Hepatocyte (in vitro differentiated cells): ENCODE results near the gene KCNMB1. TPM values are rescaled to one million over a fixed set of nuclear protein-coding genes. Genes with fewer than 3 reads are reported as not detected.

Experiments used
- DNase-seq: peaks from one replicate; pipeline ENCODE4 v3.0.0-alpha.2; 2016; ENCODE audit warnings: low spot score
- H2AFZ ChIP-seq: fragments of 200-600 bp; sonication (generic); 2 replicates; pipeline ENCODE4 v1.6.0; 2016; ENCODE audit warnings: antibody characterized with exemption, mild to moderate bottlenecking
- H3K27ac ChIP-seq: fragments of 200-600 bp; sonication (generic); 2 replicates; pipeline ENCODE4 v1.5.1; 2016; ENCODE audit warnings: mild to moderate bottlenecking
- H3K27me3 ChIP-seq: fragments of 200-600 bp; sonication (generic); 2 replicates; pipeline ENCODE4 v1.6.1; 2016
- H3K36me3 ChIP-seq: fragments of 200-600 bp; sonication (generic); replicated peaks from 2 replicates; pipeline ENCODE4 v1.5.1; 2016; ENCODE audit warnings: low read depth; ENCODE audit not compliant: insufficient read depth
- H3K4me1 ChIP-seq: fragments of 200-600 bp; sonication (generic); 2 replicates; pipeline ENCODE4 v1.5.1; 2016; ENCODE audit warnings: mild to moderate bottlenecking, moderate library complexity; ENCODE audit not compliant: insufficient read depth
- H3K4me2 ChIP-seq: fragments of 200-600 bp; sonication (generic); 2 replicates; pipeline ENCODE4 v1.6.0; 2016
- H3K4me3 ChIP-seq: fragments of 200-600 bp; sonication (generic); 2 replicates; pipeline ENCODE4 v1.5.1; 2016; ENCODE audit warnings: mild to moderate bottlenecking
- H3K79me2 ChIP-seq: fragments of 200-600 bp; sonication (generic); 2 replicates; pipeline ENCODE4 v1.6.0; 2017; ENCODE audit warnings: mild to moderate bottlenecking
- H3K9me2 ChIP-seq: fragments of 200-600 bp; sonication (generic); replicated peaks from 2 replicates; pipeline ENCODE4 v1.6.0; 2017; ENCODE audit warnings: mild to moderate bottlenecking; ENCODE audit not compliant: insufficient read depth
- H3K9me3 ChIP-seq: fragments of 200-600 bp; sonication (generic); 2 replicates; pipeline ENCODE4 v1.5.1; 2016; ENCODE audit warnings: low read depth, mild to moderate bottlenecking
- H4K20me1 ChIP-seq: fragments of 200-600 bp; sonication (generic); 2 replicates; pipeline ENCODE4 v1.6.0; 2016; ENCODE audit warnings: mild to moderate bottlenecking; ENCODE audit not compliant: insufficient read depth, poor library complexity, severe bottlenecking
- CTCF ChIP-seq: fragments of 200-600 bp; sonication (generic); IDR thresholded peaks from 2 replicates; pipeline ENCODE4 v1.5.1; 2016; ENCODE audit warnings: antibody characterized with exemption, mild to moderate bottlenecking; ENCODE audit not compliant: poor library complexity
- EZH2 ChIP-seq: fragments of 200-600 bp; sonication (generic); IDR thresholded peaks from 2 replicates; pipeline ENCODE4 v1.6.1; 2016; ENCODE audit warnings: antibody characterized with exemption, mild to moderate bottlenecking, borderline replicate concordance
- EZH2phosphoT487 ChIP-seq: fragments of 200-600 bp; sonication (generic); IDR thresholded peaks from one replicate; pipeline ENCODE4 v1.6.1; 2018; ENCODE audit warnings: antibody characterized with exemption, mild to moderate bottlenecking, low read depth, moderate library complexity; ENCODE audit not compliant: unreplicated experiment, severe bottlenecking
- WGBS: methylation state at CpG from one replicate; pipeline ENCODE4 v1.1.6; 2016; ENCODE audit warnings: low lambda C conversion rate; ENCODE audit errors: missing lambda C conversion rate; 5-methylcytosine and 5-hydroxymethylcytosine counted together
- polyA plus RNA-seq: library from polyadenylated mRNA; unstranded; fragments of >200 nt; fragmentation: Nextera tagmentation; extraction: Ambion mirVana; gene quantifications from 2 replicates; pipeline ENCODE4 v1.2.1, GENCODE V29; 2016
- total RNA-seq: library from RNA; depleted of rRNA; stranded (reverse); fragments of >200 nt; gene quantifications from 2 replicates; pipeline ENCODE4 v1.2.3, GENCODE V29; 2014

KCNMB1 gene
- total and polyA plus RNA-seq, 2 experiments from 2014 or later, result 0.07 to 0.19 TPM

DNA sequence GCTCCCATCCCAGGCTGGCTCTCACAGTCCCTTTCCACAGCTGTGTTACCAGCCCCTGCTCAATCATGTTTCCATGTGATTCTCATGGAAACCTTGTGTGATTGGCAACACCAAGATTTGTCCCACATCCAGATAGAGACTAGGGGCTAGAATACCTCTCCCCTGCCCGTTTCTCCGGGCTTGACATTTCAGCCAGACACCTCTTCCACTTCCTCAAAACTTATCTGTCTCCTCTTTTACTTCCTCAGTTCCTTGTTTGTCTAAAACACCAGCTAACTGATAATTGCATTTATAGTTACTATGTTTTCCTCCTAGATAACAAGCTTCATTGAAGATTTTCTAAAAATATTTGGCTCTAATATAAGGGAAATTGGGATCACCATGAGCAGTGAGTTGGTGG lies 16.6 kb upstream of the KCNMB1 start:
- Histone ChIP-seq H2AFZ (no peak overlapping the region), H3K4me3 (no peak overlapping the region), H3K9me3 (no peaks in the 10 kb centered on the region), H4K20me1 (no peaks in the 10 kb centered on the region), H3K4me1 (no peaks in the 10 kb centered on the region), H3K9me2 (no peaks in the 10 kb centered on the region), H3K36me3 (no peaks in the 10 kb centered on the region), H3K79me2 (no peaks in the 10 kb centered on the region), H3K27ac (no peak overlapping the region), H3K4me2 (no peak overlapping the region), H3K27me3 (peaks cover 11% of the 10 kb centered on the region)
- no peak for DNase-seq
- WGBS, result 78% methylated on average over 2 of the region's 2 CpGs
- TF ChIP-seq EZH2phosphoT487 (no peak), CTCF (no peak), EZH2 (no peak)

- WGBS, result 67% methylated on average over 2 of the region's 2 CpGs
- Histone ChIP-seq H3K4me3 (no peak overlapping the region), H4K20me1 (no peaks in the 10 kb centered on the region), H3K4me1 (no peaks in the 10 kb centered on the region), H2AFZ (no peak overlapping the region), H3K27me3 (peaks cover 11% of the 10 kb centered on the region), H3K9me3 (no peaks in the 10 kb centered on the region), H3K9me2 (no peaks in the 10 kb centered on the region), H3K27ac (no peak overlapping the region), H3K79me2 (no peaks in the 10 kb centered on the region), H3K4me2 (no peak overlapping the region), H3K36me3 (no peaks in the 10 kb centered on the region)
- DNase-seq, result no peak
- TF ChIP-seq EZH2, result no peak
- TF ChIP-seq EZH2phosphoT487, result no peak
- no peak for TF ChIP-seq CTCF
Measured at GRCh38 chr5:170404398-170404797, 15.2 kb upstream of the KCNMB1 start.

DNA sequence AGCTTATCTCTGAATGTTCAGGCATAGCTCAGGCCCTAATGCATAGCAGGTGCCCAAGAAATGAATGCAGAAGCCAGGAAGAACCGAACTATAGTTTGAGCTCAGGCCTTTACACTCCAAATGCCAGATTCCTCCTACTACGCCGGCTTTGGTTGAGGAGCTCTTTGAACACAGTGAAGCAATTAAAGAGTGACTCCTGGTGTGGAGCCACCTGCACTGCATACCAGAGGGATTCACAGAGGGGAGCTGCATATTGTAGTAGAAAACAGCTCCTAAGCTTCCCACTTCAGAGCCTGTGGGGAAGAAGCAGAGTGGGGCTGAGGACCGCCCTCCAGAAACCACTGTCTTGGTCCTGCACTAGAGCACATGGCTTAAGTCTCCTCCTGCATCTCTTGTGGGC lies 14.5 kb upstream of the KCNMB1 start:
- H3K27me3 ChIP-seq, result peaks cover 7% of the 10 kb centered on the region
- no peaks in the 10 kb centered on the region for H3K79me2 ChIP-seq
- 76% methylated on average over 4 of the region's 4 CpGs for WGBS
- TF ChIP-seq CTCF, result no peak
- H4K20me1 ChIP-seq, result no peaks in the 10 kb centered on the region
- H3K9me3 ChIP-seq, result no peaks in the 10 kb centered on the region
- no peak overlapping the region for H3K4me3 ChIP-seq
- H2AFZ ChIP-seq, result no peak overlapping the region
- no peaks in the 10 kb centered on the region for H3K9me2 ChIP-seq
- H3K36me3 ChIP-seq, result no peaks in the 10 kb centered on the region
- no peak overlapping the region for H3K27ac ChIP-seq
- no peak for DNase-seq
- no peaks in the 10 kb centered on the region for H3K4me1 ChIP-seq
- no peak overlapping the region for H3K4me2 ChIP-seq

- no peaks in the 10 kb centered on the region for H3K36me3 ChIP-seq
- no peak overlapping the region for H3K27ac ChIP-seq
- H4K20me1 ChIP-seq, result no peaks in the 10 kb centered on the region
- no peak overlapping the region for H3K4me2 ChIP-seq
- no peak for TF ChIP-seq EZH2phosphoT487
- no peak for TF ChIP-seq CTCF
- TF ChIP-seq EZH2, result no peak
- no peaks in the 10 kb centered on the region for H3K9me2 ChIP-seq
- H3K4me1 ChIP-seq, result no peaks in the 10 kb centered on the region
- no peaks in the 10 kb centered on the region for H3K79me2 ChIP-seq
- no peak for DNase-seq
- peaks cover 12% of the 10 kb centered on the region for H3K27me3 ChIP-seq
- no peak overlapping the region for H2AFZ ChIP-seq
- H3K9me3 ChIP-seq, result no peaks in the 10 kb centered on the region
- WGBS, result 92% methylated on average over 2 of the region's 2 CpGs
- no peak overlapping the region for H3K4me3 ChIP-seq
Measured at GRCh38 chr5:170402508-170402907, 13.3 kb upstream of the KCNMB1 start.
